C4-2B (cell line): Measurements from ENCODE around the gene ALDH2.
"Not testable (repeated sequence)": the region's sequence is repeated elsewhere in the genome, so short reads cannot be mapped to it uniquely, and the experiment has no call there.

Source experiments
- H3K27ac ChIP-seq: fragments of 450-650 bp; 2 replicates; pipeline ENCODE4 v1.5.1; 2017
- CTCF ChIP-seq: fragments of 450-650 bp; conservative IDR thresholded peaks from 2 replicates; pipeline ENCODE4 v1.5.1; 2017; ENCODE audit warnings: mild to moderate bottlenecking
- ZFX ChIP-seq: fragments of 450-650 bp; IDR thresholded peaks from 2 replicates; pipeline ENCODE4 v1.6.1; 2017

Gene ALDH2

DNA sequence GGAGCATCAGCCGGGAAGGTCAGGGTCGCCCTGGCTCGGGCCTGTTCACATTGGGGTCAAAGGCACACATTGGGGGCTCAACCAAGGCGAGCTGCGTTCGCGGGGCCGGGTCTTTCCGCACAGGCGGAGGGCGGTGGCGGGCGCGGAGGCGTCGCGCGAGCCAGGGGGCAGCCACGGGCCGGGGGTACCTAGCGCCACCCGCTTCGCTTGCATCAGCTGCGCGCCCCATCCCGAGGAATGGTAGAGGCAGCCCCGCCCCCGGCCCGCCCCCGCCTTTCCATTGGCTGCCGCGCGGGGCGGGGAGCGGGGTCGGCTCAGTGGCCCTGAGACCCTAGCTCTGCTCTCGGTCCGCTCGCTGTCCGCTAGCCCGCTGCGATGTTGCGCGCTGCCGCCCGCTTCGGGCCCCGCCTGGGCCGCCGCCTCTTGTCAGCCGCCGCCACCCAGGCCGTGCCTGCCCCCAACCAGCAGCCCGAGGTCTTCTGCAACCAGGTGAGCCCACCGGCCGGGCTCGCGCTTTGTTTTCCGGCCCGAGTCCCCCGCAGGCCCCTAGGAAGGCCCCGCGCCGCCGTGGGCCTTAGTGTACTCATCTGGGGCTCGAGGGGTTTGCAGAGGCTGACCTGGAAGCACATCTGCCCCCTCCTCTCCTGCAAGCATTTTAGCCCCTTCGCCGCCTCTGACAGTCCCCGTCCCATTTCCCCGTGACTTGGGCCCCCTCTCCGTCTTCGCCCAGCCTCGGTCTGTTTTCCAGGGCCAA lies at the start of gene ALDH2:
ALDH2 (plus strand) TSS at position 326 of the 754 bp plus-strand sequence; CDS start at position 376, 50 bp downstream.
- TF ChIP-seq CTCF: no peak
- 0 out of 2 replicates have a peak, but pooled peaks have one; percentile 30 for TF ChIP-seq ZFX
- H3K27ac ChIP-seq: peak within 1 kb of the TSS; percentile 60

DNA sequence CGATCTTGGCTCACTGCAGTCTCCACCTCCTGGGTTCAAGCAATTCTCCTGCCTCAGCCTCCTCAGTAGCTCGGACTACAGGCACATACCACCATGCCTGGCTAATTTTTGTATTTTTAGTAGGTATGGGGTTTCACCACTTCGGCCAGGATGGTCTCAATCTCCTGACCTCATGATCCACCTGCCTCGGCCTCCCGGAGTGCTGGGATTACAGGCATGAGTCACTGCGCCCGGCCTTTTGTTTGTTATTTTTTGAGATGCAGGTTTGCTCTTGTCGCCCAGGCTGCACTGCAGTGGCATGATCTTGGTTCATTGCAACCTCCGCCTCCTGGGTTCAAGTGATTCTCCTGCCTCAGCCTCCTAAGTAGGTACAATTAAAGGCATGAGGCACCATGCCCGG lies 47.4 kb upstream of the ALDH2 start:
- H3K27ac ChIP-seq: not testable (repeated sequence)

DNA sequence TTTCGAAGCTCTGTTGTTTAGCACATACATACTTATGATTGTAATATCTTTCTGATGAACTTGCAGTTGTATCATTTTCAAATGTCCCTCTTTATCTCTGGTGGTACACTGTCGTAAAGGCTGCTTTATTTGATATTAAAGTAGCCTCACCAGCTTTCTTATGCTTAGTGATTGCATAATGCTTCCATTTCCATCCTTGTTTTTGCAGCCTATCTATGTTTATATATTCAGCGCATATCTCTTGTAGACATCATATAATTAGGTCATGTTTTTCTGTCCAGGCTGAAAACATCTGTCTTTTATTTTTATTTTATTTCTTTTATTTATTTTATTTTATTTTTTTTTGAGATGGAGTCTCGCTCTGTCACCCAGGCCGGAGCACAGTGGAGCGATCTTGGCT lies 46.3 kb upstream of the ALDH2 start:
- TF ChIP-seq CTCF: no peak
- no peak for TF ChIP-seq ZFX
- H3K27ac ChIP-seq: no peak overlapping the region

- not testable (repeated sequence) for H3K27ac ChIP-seq
Observed at GRCh38 chr12:111723646-111724360, 42.9 kb upstream of the ALDH2 start.

DNA sequence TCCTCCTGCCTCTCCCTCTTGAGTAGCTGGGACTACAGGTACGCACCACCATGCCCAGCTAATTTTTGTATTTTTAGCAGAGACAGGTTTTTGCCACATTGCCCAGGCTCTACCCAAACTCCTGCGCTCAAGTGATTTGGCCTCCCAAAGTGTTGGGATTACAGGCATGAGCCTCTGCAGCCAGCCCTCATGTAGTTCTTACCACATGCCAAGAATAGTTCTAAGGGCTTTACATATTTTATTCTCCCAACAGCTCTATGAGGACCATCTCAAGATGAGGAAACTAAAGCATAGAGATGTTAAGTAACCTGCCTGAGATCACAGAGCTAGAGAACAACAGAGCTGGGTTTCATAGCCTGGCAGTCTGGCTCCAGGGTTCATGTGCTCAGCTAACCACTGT lies 37.9 kb upstream of the ALDH2 start:
- H3K27ac ChIP-seq: no peak overlapping the region
- TF ChIP-seq CTCF (no peak), ZFX (no peak)

- H3K27ac ChIP-seq: no peak overlapping the region
- TF ChIP-seq ZFX: no peak
Observed at GRCh38 chr12:111730420-111730819, 36.3 kb upstream of the ALDH2 start.

GRCh38 chr12:111732786-111733185 lies 33.9 kb upstream of the ALDH2 start:
- H3K27ac ChIP-seq: no peak overlapping the region
- TF ChIP-seq ZFX: no peak
- TF ChIP-seq CTCF: no peak

DNA sequence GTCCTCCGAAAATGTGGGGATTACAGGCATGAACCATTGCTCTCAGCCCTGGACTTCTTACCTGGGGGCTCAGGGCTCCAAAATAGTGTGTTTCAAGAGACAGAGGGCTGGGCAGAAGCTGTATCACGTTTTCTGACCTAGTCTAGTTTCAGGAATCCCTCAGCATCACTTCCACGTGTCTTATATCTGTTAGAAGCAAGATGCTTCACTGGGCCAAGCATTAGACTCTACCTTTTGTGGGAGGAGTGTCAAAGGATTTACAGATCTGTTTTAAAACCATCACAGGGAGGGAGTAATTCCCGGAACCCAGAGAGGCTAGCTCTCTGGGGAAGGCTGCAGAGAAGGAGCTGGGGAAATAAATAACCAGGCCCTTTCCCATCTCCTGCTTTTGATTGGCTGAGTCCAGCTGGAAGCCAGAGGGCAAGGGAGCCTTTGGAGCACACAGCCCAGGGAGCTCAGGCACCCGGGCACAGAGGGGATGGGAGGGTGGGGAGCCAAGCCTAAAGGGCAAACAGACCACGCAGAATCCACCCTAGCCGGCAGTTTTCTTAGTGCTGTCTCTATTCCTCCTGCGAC lies 33.3 kb upstream of the ALDH2 start:
- TF ChIP-seq ZFX (no peak), CTCF (no peak)
- H3K27ac ChIP-seq: no peak overlapping the region

GRCh38 chr12:111739524-111739923 lies 27.2 kb upstream of the ALDH2 start:
- not testable (repeated sequence) for H3K27ac ChIP-seq
